ENCODE results near the gene LDLRAD3.
A peak's percentile ranks its signal among the peaks of the same experiment; 100 is the strongest.

Gene LDLRAD3

DNA sequence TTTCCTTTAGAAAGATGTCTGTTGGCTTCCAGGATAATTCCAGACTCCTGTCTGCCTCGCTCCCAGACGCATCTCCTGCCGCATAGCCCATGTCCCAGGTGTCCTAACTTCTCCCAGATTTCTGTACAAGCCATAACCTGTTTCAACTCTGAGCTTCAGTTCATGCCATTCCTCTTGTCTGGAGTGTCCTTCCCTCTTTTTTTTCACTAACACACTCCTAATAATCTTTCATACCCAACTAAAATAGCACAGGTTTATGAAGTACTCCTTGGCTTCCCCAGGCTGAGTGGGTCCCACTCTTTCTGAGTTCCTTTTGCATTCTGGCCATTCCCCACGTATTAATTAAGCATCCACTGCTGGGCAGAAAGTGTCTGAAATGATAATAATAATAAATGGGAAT is 123.0 kb downstream of the LDLRAD3 start:
- in situ Hi-C loops (cut with HindIII; ENCODE audit: low sequenced_read_pairs), result no loop called here
- no peak for DNase-seq (ENCODE audit: low read depth)
- TF ChIP-seq, protein P1, sequence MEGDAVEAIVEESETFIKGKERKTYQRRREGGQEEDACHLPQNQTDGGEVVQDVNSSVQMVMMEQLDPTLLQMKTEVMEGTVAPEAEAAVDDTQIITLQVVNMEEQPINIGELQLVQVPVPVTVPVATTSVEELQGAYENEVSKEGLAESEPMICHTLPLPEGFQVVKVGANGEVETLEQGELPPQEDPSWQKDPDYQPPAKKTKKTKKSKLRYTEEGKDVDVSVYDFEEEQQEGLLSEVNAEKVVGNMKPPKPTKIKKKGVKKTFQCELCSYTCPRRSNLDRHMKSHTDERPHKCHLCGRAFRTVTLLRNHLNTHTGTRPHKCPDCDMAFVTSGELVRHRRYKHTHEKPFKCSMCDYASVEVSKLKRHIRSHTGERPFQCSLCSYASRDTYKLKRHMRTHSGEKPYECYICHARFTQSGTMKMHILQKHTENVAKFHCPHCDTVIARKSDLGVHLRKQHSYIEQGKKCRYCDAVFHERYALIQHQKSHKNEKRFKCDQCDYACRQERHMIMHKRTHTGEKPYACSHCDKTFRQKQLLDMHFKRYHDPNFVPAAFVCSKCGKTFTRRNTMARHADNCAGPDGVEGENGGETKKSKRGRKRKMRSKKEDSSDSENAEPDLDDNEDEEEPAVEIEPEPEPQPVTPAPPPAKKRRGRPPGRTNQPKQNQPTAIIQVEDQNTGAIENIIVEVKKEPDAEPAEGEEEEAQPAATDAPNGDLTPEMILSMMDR (IDR thresholded peaks at IDR 0.05; ENCODE audit: low read depth, low read length, missing control alignments), result no peak

DNA sequence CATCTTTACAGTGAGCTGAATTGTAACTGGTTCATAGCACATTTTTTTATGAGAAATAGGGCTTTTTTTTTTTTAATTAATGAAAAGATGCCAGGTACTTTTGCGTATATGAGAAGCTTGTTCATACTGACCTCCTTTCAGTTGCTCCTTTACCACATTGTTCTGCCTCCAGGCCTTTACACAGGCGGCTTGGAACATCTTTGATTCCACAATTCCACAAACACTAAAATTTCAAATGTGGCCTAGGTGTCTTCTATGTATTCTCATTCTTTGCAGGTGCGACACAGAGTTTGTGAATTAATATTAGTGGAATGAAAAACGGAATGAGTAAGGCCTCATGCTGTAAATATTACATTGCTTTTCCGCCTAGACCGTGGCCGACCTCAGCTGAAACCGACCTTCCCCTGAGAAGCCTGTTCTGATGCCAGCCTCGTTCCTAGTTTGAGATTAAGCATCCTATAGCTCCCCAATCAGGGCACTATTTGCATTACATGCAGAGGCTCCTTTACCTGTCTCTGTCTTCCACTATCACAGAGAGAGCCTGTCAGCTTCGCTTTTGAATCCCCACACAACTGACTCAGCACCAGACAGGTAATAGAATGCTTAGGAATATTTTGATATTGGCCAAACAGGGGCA is 125.8 kb downstream of the LDLRAD3 start:
- in situ Hi-C loops (cut with HindIII; ENCODE audit: low sequenced_read_pairs), result no loop called here
- TF ChIP-seq, protein P1 (IDR thresholded peaks at IDR 0.05; ENCODE audit: low read depth, low read length, missing control alignments), result no peak
- DNase-seq (ENCODE audit: low read depth), result no peak
- no peak overlapping the region for H3K4me3 ChIP-seq (ENCODE audit: low read depth, low read length)

More for the DNA sequence above, 123.0 kb downstream of the LDLRAD3 start:
- H3K4me3 ChIP-seq (ENCODE audit: low read depth, low read length), result no peak overlapping the region

DNA sequence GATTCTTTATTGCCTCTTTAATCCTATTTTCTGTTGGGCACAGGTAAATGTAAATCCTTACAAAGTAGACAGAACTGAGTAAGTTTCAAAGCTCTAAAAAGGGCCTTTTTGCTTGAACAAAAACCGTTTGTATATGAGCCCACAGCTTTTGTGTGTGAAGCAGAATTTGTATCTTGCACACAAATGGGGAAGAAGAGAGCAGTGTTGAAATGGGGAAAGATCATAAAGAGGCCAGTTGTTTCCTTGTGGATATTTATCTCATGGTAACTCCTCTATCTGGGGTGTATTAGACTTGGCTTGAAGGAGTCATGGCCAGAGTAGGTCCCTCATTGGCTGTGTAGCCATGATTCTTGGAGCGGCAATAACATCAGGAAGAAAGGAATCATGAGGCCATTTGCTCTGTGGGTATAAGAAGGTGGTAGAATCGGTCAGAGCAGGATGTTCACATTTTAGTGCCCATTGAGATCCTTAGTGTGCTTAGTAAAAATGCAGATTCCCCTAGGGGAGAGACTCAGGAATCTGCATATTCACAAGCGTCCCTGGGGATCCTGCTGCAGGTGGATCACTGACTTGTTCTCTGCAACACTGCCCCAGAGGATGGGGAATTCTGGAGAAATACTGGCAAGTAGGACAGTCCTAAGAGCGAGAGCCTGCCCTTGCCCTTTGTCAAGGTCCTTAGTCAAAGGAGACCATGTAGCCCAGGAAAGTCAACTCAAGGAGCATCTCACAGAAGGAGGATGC is 126.5 kb downstream of the LDLRAD3 start:
- no peak for DNase-seq (ENCODE audit: low read depth)
- H3K4me3 ChIP-seq (ENCODE audit: low read depth, low read length), result no peak overlapping the region
- in situ Hi-C loops (cut with HindIII; ENCODE audit: low sequenced_read_pairs), result no loop called here
- TF ChIP-seq, protein P1 (IDR thresholded peaks at IDR 0.05; ENCODE audit: low read depth, low read length, missing control alignments), result no peak

- in situ Hi-C loops (cut with HindIII; ENCODE audit: low sequenced_read_pairs), result no loop called here
- DNase-seq (ENCODE audit: low read depth), result no peak
- TF ChIP-seq, protein P1 (IDR thresholded peaks at IDR 0.05; ENCODE audit: low read depth, low read length, missing control alignments), result no peak
- no peak overlapping the region for H3K4me3 ChIP-seq (ENCODE audit: low read depth, low read length)
Measured at GRCh38 chr11:36070954-36071330, 127.1 kb downstream of the LDLRAD3 start.

- H3K4me3 ChIP-seq (ENCODE audit: low read depth, low read length), result no peak overlapping the region
- DNase-seq (ENCODE audit: low read depth), result no peak
- in situ Hi-C loops (cut with HindIII; ENCODE audit: low sequenced_read_pairs), result no loop called here
- TF ChIP-seq, protein P1 (IDR thresholded peaks at IDR 0.05; ENCODE audit: low read depth, low read length, missing control alignments), result no peak
Measured at GRCh38 chr11:36071917-36072500, 128.1 kb downstream of the LDLRAD3 start.

GRCh38 chr11:36073411-36074203 is 129.7 kb downstream of the LDLRAD3 start:
- TF ChIP-seq, protein P1 (IDR thresholded peaks at IDR 0.05; ENCODE audit: low read depth, low read length, missing control alignments), result no peak
- H3K4me3 ChIP-seq (ENCODE audit: low read depth, low read length), result no peak overlapping the region
- in situ Hi-C loops (cut with HindIII; ENCODE audit: low sequenced_read_pairs), result no loop called here
- DNase-seq (ENCODE audit: low read depth), result peak; percentile 23

Data from astrocyte of the cerebellum (primary cell).